Measurements from ENCODE around the gene GNAZ.

GNAZ gene

DNA sequence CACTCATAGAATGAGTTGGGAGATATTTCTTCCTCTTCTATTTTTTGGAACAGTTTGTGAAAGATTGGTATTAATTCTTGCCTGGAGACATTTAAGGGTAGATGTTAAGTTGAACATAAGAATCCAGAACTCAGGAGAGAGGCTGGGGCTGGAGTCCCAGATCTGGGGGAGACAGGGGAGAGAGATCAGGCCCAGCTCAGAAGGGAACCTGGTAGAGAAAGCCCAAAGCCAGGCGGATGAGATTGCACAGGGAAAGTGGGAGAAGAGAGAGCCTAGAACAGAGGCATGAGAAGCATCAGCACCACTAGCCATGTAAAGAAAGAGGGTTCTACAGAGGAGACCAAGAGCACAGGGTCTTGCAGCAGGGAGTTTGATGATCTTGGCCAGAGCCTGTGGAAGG lies 13.0 kb upstream of the GNAZ start:
- TF ChIP-seq CTCF (IDR thresholded peaks at IDR 0.05; ENCODE audit: insufficient read depth, missing control alignments), result no peak
- FAIRE-seq (no peak), DNase-seq (ENCODE audit: insufficient read length, low spot score) (no peak)

DNA sequence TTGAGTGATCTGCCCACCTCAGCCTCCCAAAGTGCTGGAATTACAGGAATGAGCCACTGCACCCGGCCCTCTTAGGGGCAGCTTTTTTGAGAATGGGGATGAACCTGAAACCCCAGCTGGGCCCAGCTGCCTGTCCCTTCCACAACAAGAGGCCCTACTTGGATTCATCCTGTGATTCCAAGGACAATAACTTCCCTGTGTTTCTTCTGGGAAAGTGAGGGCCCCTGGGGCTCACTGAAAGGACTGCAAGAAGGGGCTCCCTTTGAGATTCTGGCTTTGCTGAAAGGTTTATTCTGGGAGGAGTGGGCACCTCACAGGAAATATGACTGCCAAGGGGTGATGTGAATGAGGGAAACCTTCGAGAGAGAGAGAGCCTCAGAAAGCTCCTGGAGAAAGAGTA lies 12.3 kb upstream of the GNAZ start:
- DNase-seq (ENCODE audit: insufficient read length, low spot score), result no peak
- TF ChIP-seq CTCF (IDR thresholded peaks at IDR 0.05; ENCODE audit: insufficient read depth, missing control alignments), result no peak
- no peak for FAIRE-seq

DNA sequence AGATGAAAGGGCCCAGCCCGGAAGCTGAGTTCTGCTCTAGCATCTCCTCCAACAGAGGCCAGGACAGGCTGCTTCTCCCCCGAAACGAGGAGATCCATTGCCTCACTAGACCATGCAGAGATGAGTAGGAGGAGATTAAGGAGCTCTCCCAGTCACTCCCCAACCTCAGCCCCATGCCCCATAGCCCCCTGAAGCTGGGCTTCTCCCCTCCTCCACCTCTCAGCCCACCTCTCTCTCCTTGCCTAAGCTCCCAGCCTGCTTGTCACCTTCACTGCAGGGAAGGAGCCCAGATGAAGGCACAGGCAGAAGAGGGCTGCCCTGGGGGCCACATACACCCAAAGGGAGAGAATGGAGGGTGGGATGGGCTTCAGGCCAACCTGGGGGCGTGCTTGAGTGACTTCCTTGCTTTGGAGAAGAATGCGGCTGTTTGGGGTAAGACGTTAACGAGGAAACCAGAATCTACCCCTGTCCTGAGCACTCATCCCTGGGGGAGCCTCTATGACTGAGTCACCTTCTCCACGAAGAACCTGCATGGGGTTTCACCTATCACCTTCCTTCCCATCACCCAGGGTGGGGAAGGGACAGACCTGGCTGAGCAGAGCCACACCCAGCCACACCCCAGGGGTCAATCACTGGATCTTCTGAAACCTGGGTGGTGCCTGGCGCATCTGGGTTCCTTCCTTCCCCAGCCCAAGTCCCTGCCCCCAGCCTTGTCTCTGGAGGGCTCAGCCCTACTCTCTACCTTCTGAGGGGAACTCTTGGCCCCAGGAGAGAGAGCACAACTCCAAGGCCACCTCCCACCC lies 11.6 kb upstream of the GNAZ start:
- no peak for TF ChIP-seq CTCF (IDR thresholded peaks at IDR 0.05; ENCODE audit: insufficient read depth, missing control alignments)
- DNase-seq (ENCODE audit: insufficient read length, low spot score), result no peak
- FAIRE-seq, result no peak

DNA sequence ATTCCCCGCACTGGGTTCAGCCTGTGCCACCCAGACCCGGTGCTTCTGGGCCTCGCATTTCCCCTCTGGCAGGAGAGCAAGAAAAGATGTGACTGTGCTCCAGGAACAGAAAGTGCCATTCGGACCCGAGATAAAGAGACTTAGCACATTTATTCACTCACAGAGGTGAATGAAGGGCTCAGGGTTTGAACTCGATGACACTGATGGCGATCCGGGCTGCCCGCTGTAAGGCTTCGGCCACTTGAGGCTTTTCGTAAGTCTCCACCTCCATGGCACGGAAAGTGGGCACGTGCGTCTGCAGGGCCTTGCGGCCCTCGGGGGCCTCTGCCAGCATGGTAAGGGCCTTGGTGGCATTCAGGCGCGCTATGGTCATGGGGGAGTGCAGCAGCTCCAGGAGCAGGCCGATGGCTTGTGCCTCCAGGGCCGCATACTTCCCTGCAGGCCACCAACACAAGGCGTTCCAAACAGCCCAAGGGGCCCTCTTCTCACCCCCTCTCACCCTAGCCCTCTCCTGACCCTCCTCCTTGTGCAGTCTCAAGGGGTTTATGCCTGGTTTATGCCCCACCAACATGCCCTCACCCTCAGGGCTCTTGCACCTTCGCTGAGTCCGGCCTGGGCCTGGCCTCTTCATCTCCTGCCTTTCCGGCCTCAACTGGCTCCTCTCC lies 10.9 kb upstream of the GNAZ start:
- TF ChIP-seq CTCF (IDR thresholded peaks at IDR 0.05; ENCODE audit: insufficient read depth, missing control alignments), result no peak
- FAIRE-seq, result no peak
- DNase-seq (ENCODE audit: insufficient read length, low spot score), result no peak

- no peak for DNase-seq (ENCODE audit: insufficient read length, low spot score)
- TF ChIP-seq CTCF (IDR thresholded peaks at IDR 0.05; ENCODE audit: insufficient read depth, missing control alignments), result no peak
- no peak for FAIRE-seq
Observed at GRCh38 chr22:23060612-23061400, 9.5 kb upstream of the GNAZ start.

GRCh38 chr22:23061471-23062280 lies 8.6 kb upstream of the GNAZ start:
- FAIRE-seq (no peak), DNase-seq (ENCODE audit: insufficient read length, low spot score) (no peak)
- TF ChIP-seq CTCF (IDR thresholded peaks at IDR 0.05; ENCODE audit: insufficient read depth, missing control alignments), result no peak
